Inferior parietal cortex (tissue), 1 donor: ENCODE data around the gene RBKS.
"Not testable (repeated sequence)": the region's sequence is repeated elsewhere in the genome, so short reads cannot be mapped to it uniquely, and the experiment has no call there.

Source experiments
- DNase-seq: peaks from one replicate; pipeline ENCODE4 v3.0.0-alpha.2; 2016; ENCODE audit errors: extremely low spot score

The RBKS gene

DNA sequence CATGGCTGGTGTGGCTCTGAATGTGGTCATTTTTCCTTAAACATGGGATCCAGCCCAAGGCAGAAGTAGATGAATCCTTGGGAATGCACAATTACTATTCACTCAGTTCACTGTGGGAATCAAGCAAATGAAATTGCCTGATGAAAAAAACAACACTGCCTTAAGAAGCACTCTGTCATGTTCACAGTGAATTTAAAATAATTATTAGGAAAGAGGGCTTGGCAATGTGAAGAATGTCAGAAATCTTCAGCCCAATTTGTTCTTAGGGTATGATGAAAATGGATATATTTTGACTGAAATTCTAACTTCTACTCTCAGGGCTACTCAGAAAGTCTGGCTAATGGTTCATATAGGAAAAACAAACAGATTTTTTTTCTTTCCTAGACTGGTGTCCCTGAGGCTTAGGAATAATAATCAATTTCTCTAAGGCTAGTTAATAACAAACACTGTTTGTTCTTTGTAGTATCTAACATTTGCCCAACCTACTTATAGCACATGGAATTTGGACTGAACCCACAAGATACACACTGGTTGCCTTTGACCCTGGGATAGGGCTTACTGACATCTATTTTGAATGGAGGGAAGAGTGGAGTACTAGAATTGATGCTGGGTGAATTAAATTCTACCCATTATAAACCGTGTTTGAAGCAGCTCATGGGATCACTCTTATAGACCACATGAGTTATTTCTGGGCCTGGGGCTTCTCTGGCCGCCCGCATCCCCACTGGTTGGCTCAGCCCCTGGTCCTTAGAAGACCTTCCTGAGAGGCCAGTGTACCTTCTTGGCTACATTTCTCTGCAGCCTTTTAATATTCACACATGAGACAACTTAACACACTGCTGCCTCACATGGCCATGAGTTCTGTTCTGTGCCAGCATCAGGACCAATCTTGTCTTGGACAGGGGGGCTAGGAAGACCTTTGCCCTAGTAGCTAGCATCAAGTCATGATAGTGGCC, 127.0 kb downstream of the RBKS start:
- DNase-seq = no peak

DNA sequence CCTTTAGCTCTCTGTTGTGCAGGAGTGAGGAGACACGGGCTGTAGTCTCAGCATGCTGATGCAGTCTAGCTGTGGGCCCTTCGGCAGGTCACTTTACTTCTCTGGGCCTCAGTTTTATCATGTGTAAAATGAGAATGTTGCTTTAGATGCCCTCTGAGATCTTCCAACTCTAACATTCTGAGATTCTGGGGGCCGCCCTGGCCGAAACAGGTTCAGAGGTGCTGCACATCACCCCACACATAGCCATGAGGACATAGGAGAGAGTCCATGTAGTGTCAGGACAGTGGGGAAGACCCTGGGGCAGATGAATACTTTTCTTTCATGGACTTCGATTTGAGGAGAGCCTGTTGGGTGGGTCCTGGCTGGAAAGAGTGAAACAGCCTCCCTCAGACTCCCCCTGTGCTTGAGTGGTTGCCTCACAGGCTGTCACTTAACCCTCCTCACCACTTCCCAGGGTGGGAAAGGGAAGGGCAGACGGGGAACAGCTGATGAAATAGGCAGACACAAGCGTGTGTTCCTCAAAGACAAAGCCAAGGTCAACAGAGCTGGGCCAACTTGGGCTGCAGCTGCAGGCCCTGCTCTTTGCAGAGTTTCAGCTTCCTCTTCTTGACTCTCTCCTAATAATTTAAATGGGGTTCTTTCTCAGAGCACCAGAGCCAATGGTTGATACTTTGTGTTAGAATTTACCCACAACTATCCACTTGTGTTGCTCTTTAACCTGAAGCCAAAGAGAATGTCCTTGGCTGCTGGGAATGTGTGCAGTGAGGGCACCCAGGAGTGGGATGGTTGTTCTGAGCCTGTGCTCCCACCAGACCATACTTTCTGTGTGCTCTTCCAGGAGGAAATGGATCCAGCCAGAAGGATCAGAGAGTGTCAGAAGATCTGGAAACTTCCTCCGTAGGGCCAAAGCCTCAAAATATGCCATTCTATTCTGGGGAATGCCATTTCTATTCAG, 133.4 kb downstream of the RBKS start:
- no peak for DNase-seq

DNA sequence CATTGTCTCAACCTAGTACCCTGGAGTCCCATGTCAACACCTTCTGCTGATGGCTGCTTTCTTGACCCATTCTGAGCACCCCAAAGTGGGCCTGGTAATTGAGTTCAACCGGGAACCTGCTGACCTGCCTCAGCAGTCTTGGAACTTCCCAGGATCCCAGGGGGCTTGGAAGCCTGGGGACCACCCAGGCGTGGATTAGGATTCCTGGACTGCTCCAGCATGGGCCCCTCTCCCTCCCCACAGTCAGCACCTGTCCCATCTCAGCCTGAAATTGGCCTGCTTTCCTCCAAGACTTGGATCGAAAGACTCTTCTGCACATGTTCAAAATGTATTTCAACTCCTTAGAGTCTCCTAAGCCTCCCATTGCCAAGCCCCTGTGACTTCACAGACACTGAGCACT, 134.1 kb downstream of the RBKS start:
- no peak for DNase-seq

DNA sequence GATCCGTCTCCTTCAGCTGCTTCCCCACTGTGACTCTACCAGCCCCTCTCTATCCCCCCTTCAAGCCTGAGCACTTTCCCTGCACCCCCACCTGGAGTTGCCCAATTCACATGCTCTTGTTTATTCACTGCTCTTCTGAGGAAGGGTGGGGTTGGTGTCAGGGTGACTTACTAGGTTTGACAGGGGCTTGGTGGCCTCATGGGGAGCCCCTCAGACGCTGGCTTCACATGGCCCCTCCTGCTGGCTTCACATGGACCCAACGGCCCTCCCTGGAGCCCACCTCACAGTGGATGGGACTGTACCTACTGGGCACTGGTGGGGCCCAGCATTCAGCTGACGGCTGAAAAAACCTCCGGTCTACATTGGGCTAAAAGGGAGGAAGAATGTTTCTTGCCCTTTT, 135.4 kb downstream of the RBKS start:
- no peak for DNase-seq

DNA sequence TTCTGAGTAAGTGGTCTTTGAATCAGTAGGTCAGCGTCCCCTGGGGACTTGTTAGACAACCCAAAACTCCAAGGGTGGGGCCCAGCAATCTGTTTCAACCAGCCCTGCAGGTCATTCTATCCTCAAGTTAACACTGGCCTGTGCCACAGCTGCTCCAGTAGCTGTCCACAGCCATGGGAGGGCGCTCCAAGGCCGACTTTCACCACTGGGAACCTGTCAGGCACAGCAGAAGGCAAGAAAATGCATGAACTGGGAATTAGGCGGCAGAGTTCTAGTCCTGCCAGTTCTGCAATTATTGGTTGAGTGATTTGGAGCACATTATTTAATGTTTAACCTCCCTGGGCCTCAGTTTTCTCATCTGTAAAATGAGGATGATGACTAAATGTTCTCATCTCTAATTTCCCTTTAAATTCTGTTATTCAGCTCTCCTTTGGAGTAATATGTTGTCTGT, 136.0 kb downstream of the RBKS start:
- no peak for DNase-seq

DNA sequence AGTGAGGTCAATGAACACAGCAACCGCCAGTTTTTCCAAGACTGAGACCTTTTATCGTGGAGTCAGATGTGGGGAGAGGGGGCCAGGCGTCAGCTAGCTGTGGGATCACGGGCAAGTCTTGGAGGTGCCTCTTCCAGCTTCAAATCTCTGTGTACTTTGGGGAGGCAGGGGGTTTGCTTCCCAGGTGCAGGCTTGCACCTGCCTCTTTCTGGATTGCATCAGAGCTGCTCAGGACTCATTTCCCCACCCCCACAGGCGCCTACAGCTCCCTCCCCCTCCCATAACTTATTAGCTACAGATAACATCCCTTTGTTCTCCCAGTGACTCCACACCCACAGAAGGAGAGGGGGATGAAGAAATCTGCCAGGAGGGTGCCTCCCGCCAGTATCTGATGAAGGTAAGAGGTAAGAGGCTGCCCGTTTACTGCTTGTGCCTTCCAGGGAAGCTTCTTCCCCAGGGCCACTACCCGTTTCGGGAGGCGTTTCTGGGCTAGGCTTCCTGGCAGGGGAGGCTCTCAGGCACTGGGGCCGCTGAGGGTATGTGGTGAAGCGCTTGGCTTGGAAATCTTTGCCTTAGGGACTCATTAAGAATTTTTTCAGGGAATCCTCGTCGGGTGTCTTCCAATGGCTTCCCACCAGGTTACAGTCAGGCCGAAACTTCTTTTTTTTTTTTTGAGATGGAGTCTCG, 137.5 kb downstream of the RBKS start:
- no peak for DNase-seq

DNA sequence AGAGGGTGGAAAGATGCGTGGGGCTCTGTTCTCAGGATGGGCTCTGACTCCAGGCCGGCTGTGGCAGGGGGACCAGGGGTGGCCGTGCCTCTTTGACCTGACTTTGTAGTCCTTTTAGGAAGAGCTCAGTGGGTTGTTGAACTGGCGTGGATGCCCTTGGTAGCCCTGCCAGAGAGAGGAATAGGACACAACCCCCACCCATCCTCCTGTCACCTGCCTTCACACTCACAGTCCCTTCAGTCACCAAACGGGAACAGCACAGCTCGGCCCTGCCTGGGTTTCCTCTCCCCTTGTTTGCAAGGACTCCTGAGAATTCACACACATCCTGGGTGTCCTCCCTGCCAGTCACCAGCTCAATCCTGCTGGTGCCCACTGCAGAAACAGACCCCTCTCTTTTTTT, 138.8 kb downstream of the RBKS start:
- no peak for DNase-seq

- not testable (repeated sequence) for DNase-seq
These were observed 141.2 kb downstream of the RBKS start for GRCh38 chr2:27748803-27749554.

GRCh38 chr2:27747827-27748352, 142.3 kb downstream of the RBKS start:
- no peak for DNase-seq

GRCh38 chr2:27746325-27746724, 143.9 kb downstream of the RBKS start:
- DNase-seq = no peak

DNA sequence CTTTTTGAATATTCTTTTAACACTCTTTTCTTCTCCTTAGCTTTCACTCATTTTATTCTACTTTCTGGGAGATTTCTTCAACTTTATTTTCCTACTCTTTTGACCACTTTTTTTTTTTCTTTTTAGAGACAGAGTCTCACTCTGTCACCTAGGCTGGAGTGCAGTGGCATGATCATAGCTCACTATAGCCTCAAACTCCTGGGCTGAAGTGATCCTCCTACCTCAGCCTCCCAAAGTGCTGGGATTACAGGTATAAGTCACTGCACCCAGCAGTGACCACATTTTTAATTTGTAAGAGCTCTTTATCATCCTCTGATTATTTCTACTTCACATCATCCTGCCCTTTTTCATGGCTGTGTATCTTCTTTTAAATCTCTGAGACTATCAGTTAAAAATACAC, 144.7 kb downstream of the RBKS start:
- not testable (repeated sequence) for DNase-seq

DNA sequence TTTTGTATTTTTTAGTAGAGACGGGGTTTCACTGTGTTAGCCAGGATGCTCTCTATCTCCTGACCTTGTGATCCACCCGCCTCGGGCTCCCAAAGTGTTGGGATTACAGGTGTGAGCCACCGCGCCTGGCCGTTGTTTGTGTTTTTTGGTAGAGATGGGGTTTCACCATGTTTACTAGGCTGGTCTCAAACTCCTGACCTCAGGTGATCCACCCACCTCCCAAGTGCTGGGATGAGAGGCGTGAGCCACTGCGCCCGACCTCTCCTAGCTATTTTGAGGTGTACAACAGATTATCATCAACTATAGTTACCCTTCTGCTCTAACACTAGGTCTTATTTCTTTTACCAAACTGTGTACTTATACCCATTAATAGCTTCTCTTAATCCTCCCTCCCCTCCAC, 147.6 kb downstream of the RBKS start:
- no peak for DNase-seq

GRCh38 chr2:27741673-27742072, 148.5 kb downstream of the RBKS start:
- DNase-seq = no peak

DNA sequence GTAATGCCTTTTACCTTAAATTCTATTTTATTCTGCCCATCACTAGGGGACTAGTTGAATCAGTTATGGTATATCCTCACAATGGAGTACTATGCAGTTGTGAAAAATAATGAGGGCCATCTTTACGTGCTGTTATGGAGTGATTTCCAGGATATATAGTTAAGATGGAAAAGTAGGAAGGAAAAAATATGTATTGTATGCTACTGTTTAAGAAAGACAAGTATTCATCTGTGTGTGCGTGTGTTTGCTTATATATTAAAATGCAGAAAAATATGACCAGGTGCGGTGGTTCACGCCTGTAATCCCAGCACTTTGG, 151.2 kb downstream of the RBKS start:
- DNase-seq = no peak

DNA sequence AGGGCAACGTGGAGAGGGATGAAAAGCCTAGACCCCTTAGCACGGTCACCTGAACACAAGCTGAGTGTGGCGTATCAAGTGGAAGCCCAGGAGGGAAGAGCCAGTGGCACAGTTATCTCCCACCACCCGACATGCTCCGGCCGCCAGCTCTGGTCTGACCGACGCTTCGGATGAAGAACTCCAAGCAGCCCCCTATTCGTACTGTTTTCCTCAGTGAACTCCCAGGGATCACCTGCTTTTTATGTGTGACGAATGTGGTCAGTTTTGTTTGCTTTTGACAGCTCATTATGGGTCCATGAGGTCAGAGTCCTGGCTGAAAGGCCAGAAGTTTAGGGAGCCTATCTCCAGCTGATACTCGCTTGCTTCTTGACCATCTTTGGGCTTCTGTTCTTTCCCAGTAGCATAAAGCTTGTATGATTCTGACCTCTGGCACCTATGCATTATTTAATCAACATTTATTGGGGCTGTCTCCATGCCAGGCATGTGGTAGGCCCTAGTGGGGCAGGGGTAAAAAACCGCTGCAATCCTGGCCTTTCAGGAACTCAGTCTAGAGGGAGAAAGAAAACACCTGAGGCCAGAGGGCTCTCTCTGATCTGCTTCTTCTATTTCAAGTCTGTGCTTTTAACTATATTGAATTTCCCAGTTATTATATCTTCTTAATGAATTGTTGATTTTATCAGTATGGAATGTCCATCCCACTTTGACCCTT, 151.7 kb downstream of the RBKS start:
- no peak for DNase-seq

DNA sequence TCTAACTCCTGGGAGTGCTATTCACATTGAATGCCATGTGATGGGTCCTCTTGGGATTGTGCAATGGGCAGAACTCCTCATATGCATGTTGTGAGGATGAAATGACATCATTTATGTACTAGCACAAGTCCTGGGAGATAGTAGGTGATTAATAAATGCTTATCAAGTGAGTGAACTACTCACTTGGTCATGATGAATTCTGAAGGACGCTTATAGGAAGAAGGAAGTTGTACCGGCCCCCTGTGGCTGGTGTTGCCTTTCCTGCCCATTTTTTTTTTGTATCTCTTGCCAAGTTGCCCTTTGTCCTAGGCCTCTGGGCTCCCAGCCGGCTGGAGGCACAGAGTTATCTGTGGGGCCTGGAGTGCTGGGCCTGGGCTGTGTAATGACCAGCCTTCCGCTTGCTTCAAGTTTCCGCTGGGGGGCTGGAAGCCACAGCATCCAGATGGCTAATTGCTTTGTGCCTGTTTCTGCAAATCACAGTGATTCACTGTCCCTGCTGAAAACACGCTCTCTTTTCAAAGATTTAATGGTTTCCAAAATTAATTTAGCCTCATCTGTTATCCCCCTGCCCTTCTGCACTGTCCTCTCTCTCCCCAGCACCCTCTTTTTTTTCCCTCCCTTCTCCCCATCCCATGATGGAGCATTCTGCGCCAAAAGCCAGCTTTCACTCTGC, 152.4 kb downstream of the RBKS start:
- no peak for DNase-seq

DNA sequence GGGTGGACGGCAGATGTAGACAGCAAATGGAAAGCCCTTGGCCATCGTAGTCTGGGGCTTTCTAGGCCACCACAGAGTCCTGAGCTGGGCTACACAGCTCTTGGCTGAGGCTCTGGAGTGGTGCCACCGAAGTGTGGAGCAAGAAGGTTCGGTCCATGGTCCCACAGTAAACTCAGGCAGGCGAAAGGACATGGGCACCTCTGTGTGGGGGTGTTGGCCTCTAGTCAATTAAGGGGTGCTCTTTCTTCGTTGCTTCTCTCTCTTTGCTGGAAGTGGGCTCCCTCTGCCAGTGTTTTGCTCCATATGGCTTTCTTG, 153.3 kb downstream of the RBKS start:
- DNase-seq = no peak

- DNase-seq = no peak
These were observed 153.9 kb downstream of the RBKS start for GRCh38 chr2:27736031-27736889.

- DNase-seq = no peak
These were observed 154.8 kb downstream of the RBKS start for GRCh38 chr2:27735263-27735904.
